Stimulated activated CD8-positive, alpha-beta memory T cell treated with anti-CD3 and anti-CD28 coated beads, Interleukin-12 subunit alpha, Interleukin-12 subunit beta, amount 100 ng/mL, for 24 hours (primary cell): ENCODE results near the gene LRP4.

Experiments used
- DNase-seq: peaks from one replicate; pipeline ENCODE4 v3.0.0-alpha.2; 2020; ENCODE audit errors: extremely low read depth

LRP4 gene

DNA sequence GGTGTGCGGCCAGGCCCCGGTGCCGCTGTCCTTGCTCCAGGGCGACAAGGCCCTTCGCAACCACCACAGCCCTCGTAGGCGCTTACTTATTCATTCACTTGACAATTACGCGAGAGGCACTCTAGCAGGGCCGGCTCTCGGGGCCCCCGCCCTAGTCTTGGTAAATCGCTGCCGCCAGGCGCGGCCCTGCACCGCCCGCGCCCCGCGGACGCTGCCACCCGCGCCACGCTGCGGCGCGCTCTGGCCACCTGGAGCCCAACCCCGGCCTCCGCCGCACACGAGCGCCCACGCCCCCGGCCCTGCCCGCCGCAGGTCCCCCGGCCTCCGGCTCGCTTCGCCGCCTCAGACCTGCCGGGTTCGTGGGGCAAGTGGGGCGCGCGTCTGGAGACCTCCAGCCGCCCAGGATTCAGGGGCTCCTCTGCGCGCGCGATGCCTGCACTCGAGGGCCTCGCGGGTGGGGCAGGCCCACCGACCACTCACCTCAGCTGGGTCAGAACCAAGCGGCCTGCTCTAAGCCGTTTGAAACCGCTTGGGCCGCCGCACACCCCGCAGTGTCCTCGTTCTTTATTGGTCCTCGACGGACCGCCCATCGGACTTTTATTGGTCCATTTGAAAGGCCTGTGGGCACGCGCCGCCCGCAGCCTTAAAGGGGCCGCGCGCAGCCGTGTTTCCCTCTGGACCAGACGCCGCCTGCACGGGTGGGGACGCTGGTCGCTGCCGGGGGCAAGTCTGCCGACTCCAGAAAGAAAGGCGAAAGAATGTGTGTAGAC, 72.4 kb downstream of the LRP4 start, which contains the start of gene CKAP5:
TSS of gene CKAP5 (minus strand) at position 541 of the 770 bp plus-strand sequence. CDS start 25,049 bp downstream, outside the sequence.
- DNase-seq = peak; percentile 73

DNA sequence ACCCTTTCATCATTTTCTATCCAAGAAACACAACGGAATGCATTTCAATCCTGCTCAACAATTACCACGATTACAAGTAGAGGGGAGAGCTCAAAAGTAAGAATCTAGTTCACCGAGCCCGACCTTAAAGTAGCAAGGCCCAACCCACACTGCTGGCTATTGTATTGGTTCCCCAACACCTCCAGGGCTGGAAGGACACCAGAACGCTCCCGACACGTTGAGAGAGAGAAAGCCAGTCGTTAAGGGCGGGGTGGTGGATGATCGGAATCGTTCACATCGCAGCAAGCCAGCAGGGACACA, 73.0 kb downstream of the LRP4 start:
- no peak for DNase-seq

DNA sequence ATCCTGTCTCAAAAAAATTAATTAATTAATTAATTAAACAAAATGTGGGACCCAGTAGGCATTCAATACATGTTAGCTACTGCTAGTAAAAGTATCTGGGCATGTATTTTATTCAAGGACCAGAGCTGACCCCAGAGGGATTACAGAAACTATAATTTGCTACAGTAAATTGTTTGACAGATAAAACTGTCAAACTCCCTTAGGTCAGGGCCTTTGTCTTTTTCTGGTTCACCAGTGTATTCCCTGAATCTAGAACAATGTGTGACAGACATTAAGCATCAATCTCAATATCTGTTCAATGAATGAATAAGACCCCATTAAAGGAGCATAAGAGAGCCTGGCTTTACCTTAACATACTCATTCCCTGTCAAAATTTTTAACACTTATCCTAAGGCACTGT, 78.2 kb downstream of the LRP4 start:
- DNase-seq = no peak

DNA sequence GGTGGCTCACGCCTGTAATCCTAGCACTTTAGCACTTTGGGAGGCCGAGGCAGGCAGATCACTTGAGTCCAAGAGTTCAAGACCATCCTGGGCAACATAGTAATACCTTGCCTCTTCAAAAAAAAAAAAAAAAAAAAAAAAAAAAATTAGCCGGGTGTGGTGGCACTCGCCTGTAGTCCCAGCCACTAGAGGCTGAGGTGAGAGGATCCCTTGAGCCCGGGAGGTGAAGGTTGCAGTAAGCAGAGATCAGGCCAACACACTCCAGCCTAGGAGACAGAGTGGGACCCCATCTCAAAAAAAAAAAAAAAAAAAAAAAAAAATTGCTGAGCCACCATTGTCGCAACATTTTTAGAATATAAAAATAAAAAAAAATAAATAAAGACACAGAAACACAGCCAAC, 79.8 kb downstream of the LRP4 start:
- DNase-seq = no peak

DNA sequence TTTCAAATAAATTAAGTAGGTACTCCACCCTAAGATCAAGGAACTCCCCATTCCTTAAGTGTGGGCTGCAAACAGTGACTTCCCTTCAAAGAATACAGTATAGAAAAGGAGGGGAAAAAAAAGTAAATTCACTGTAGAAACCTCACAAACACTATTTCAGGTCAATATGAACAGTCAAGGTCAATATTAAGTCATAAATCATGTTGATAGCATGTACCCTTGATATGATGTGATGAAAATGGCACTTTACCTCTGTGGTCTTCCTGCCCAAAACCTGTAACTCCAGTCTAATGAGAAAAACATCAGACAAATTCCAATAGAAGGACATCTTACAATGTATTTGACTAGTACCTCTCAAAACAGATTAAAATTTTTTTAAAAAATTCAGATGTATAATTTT, 80.5 kb downstream of the LRP4 start:
- DNase-seq = no peak

DNA sequence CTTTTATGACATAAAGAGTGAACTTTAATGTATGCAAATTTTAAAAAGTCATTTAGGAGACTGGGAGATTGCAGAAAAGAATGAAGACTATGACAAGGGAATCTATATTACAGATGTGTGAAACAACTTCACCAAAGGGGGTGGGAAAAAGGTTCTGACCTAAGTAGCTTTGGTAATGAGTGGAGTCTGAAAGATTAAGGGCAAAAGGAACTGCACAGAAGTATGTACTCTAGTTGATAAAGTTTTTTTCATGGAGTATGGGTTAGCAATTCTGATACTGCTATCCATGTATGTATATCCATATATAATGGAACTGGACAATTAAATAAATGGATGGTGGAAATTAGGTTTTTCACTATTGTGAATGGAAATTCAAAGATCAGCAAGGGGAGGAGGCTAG, 81.5 kb downstream of the LRP4 start:
- DNase-seq = no peak

DNA sequence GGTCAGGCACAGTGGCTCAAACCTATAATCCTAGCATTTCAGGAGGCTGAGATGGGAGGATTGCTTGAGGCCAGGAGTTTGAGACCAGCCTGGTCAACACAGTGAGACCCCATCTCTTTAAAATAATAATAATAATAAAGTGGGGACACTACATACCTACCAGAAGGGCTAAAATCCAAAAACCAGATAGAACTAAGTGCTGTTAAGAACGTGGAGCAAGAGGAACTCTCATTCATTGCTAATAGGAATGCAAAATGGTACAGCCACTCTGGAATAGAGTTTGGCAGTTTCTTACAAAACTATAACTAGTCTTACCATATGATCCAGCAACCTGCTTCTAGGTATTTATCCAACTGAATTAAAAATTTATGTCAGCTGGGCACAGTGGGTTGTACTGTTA, 81.9 kb downstream of the LRP4 start:
- DNase-seq = no peak

DNA sequence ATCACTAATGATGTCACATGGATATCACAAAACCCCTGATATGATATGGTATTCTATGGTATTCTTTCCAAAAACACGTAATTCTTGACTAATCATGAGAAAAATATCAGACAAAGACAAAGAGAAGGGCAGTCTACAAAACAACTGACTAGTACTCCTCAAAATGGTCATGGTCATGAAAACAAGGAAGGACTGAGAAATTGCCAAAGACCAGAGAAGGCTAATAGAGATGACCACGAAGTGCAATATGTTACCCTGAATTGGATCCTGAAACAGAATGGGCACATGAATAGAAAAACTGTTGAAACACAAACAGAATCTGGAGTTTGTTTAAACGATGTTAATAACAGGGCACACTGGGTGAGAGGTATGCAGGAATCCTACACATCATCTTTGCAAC, 82.5 kb downstream of the LRP4 start:
- DNase-seq = no peak

DNA sequence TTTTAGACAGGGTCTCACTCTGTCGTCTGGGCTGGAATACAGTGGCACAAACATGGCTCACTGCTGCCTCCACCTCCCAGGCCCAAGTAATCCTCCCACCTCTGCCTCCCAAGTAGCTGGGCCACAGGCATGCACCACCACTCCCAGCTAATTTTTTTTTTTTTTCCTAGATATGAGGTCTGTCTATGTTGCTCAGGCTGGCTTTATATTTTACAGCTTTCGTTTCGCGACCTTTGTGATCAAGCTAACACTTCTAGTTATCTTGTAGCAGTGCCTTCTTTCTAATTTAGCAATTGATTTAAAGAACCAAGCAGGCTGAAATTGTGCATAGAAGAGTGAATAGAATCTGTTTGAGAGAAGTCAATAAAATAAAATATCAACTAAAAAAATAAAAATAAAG, 83.5 kb downstream of the LRP4 start:
- DNase-seq = no peak

DNA sequence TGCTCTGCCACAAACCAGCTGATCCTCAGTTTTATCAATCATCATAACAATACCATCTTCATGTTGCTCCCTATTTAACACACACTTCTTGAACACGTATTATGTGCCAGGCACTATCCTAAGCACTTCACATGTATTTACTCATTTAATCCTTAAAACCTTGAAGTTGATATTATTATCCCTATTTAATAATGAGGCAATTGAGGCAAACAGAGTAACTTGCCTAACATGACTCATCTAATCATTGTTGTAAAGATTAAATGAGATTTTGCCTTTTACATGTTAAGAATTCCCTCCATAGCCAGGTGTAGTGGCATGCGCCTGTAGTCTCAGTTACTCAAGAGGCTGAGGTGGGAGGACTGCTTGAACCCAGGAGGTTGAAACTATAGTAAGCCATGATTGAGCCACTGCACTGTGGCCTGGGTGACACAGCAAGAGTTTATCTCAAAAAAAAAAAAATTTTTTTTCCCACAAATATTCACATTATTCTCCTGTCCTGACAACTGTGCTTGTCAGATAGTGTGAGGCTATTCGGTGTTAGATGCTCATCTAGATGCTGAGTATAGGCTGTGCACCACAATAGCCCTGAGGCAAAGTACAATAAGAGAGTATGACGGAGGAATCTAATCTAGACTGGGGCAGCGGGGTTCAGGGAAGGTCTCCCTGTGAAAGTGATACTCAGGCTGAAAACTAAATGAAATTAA, 85.7 kb downstream of the LRP4 start:
- no peak for DNase-seq

DNA sequence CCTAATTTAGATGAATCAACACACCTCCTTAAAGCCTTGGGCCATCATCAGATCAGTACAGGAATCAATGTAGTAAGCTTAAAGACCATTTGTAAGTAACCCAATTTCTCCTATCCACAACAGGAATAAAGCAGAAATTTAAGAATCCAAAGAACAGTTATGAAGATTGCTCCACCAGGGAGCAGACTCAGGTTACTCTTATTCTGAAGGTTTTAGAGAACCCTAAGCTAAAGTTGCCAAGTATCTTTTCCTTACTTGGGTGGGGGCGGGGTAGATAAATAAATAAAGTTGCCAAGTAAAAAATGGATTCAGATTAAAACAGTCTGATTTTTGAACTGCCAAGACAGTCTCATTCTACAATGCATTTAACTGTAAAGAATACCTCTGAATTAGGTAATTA, 90.4 kb downstream of the LRP4 start:
- DNase-seq = no peak

DNA sequence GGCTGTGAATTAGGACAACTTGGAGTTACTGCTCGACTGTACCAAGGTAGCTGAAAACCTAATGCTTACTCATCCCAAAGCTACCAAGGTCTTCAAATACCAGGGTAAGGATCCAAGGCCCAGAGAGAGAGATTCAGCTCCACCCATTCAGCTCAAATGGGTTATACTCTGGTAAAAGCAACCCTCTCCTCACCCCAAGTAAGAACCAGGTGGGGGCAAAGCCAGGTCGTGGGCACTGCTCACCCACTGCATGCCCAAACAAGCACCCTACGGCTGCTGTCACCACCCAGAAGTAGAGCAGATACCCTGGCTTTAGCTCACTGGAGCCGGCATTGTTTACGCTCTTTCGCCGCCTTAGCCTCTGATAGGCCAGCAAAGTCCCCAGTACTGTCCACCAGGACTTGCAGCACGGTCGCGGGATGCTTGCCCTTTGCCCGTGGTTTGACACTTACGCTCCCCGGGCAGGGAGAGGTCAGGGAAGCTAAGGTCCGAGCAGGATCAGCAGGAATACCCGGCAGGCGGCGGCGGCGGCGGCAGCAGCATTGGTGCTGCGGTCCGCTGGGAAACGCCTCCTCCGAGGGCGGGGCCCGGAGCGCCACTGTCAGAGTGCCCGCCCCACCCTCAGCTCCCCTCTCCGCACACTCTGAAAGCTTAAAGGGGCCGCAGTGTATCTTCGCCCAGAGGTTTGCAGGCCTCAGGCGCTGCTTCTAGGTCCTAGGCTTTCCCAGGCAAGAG, 91.9 kb downstream of the LRP4 start:
- DNase-seq = peak; percentile 49

DNA sequence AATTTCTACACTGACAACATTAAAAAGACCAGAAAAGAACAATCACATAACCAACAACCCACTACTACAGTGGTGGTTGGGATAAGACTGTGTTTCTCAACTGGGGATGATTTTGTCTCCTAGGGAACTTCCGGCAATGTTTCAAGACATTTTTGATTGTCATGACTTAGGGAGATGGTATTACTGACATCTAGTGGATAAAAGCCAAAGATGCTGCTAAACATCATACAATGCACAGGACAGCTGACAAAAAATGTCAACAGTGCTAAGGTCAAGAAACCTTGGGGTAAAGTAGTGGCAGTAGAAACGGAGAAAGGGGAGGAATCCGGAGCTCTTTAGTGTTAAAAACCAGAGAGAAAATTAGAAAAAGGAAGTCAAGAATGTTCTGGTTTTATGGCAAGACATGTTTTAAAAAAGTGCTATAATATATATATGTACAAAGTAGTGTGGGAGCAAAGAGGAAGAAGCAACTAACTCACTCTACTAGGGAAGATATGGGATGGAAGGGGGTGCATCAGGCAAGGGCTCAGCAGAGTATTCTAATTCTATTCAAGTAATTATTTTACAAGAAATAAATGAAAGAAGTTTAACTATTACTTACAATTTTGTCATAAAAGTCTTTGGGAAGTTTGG, 109.4 kb downstream of the LRP4 start:
- DNase-seq = no peak
